Ectodermal cell (in vitro differentiated cells): ENCODE results near the gene ZNF662.

Experiments
- H3K27ac ChIP-seq: 2 replicates; pipeline ENCODE4 v1.7.0; 2013; ENCODE audit warnings: mild to moderate bottlenecking, low read depth, low read length; ENCODE audit not compliant: insufficient read depth, poor library complexity, severe bottlenecking
- H3K27me3 ChIP-seq: 2 replicates; pipeline ENCODE4 v1.7.0; 2013; ENCODE audit warnings: mild to moderate bottlenecking, low read length; ENCODE audit not compliant: insufficient read depth, control insufficient read depth, poor library complexity, severe bottlenecking
- H3K36me3 ChIP-seq: one replicate; pipeline ENCODE4 v1.7.0; 2013; ENCODE audit warnings: low read length; ENCODE audit not compliant: control insufficient read depth, insufficient read depth
- H3K4me1 ChIP-seq: one replicate; pipeline ENCODE4 v1.7.0; 2013; ENCODE audit warnings: low read length; ENCODE audit not compliant: control insufficient read depth, insufficient read depth
- H3K4me3 ChIP-seq: 2 replicates; pipeline ENCODE4 v1.7.0; 2013; ENCODE audit warnings: low read depth, low read length, control low read depth; ENCODE audit not compliant: insufficient read depth
- H3K9me3 ChIP-seq: 2 replicates; pipeline ENCODE4 v1.7.0; 2013; ENCODE audit warnings: mild to moderate bottlenecking, low read length, moderate library complexity; ENCODE audit not compliant: control insufficient read depth
- WGBS, 2 experiments: methylation state at CpG; one replicate each; pipeline ENCODE4 v1.1.7; 2013; ENCODE audit warnings: missing lambda C conversion rate in 2 of 2; 5-methylcytosine and 5-hydroxymethylcytosine counted together

The ZNF662 gene

GRCh38 chr3:42935472-42935871 lies 29.5 kb downstream of the ZNF662 start:
- Histone ChIP-seq H3K27ac (no peak overlapping the region), H3K36me3 (no peaks in the 10 kb centered on the region), H3K27me3 (no peaks in the 10 kb centered on the region), H3K4me3 (no peak overlapping the region), H3K9me3 (no peaks in the 10 kb centered on the region), H3K4me1 (no peaks in the 10 kb centered on the region)
- WGBS, 2 experiments: 90 to 100% methylated on average over 1 of the region's 1 CpG

GRCh38 chr3:42936157-42936981 lies 30.4 kb downstream of the ZNF662 start:
- H3K27me3 ChIP-seq: no peaks in the 10 kb centered on the region
- WGBS, 2 experiments: 95 to 96% methylated on average over 43 of the region's 43 CpGs
- H3K27ac ChIP-seq: no peak overlapping the region
- H3K36me3 ChIP-seq: no peaks in the 10 kb centered on the region
- no peak overlapping the region for H3K4me3 ChIP-seq
- no peaks in the 10 kb centered on the region for H3K4me1 ChIP-seq
- H3K9me3 ChIP-seq: no peaks in the 10 kb centered on the region

DNA sequence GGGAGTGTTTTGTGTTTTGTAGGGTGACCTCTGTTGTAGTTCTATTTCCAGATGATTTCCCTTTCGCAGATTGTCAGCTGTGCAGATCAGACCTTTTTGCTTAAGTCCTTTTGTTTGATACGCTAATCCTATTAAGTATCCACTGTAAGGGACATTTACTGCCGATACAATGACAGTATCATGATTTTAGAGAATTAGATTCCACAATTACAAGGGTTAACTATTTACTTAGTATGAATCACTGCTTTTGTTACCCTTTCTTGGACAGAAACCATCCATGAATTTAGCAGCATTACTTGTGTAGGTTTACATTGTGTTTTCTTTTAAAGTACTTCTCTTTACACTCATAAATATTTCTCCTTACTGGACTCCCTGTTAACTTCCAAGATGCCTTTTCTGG lies 31.4 kb downstream of the ZNF662 start:
- no peaks in the 10 kb centered on the region for H3K4me1 ChIP-seq
- no peaks in the 10 kb centered on the region for H3K27me3 ChIP-seq
- H3K4me3 ChIP-seq: no peak overlapping the region
- no peaks in the 10 kb centered on the region for H3K9me3 ChIP-seq
- H3K27ac ChIP-seq: no peak overlapping the region
- WGBS, 2 experiments: 88 to 89% methylated on average over 3 of the region's 3 CpGs
- H3K36me3 ChIP-seq: no peaks in the 10 kb centered on the region

DNA sequence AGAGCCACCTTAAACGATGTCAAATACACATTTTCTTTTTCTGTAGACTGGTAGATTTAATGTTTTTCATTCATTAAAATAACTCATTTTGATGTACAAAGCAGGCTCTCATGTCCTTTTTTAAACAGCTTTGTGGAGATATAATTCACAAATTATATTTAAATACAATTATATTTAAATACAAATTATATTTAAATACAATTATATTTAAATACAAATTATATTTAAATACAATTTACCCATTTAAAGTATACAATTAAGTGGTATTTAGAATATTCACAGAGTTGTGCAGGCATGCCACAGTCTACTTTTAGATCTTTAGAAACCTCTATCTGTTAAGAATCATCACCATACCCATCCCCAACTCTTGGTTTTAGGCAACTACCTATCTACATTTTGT lies 36.8 kb downstream of the ZNF662 start:
- 100% methylated on average over 1 of the region's 1 CpG; no CpG with 5 or more reads in 1 of the 2 experiments for WGBS, 2 experiments
- no peak overlapping the region for H3K27ac ChIP-seq
- H3K27me3 ChIP-seq: no peaks in the 10 kb centered on the region
- no peaks in the 10 kb centered on the region for H3K4me1 ChIP-seq
- H3K4me3 ChIP-seq: no peak overlapping the region
- no peaks in the 10 kb centered on the region for H3K9me3 ChIP-seq
- no peaks in the 10 kb centered on the region for H3K36me3 ChIP-seq

DNA sequence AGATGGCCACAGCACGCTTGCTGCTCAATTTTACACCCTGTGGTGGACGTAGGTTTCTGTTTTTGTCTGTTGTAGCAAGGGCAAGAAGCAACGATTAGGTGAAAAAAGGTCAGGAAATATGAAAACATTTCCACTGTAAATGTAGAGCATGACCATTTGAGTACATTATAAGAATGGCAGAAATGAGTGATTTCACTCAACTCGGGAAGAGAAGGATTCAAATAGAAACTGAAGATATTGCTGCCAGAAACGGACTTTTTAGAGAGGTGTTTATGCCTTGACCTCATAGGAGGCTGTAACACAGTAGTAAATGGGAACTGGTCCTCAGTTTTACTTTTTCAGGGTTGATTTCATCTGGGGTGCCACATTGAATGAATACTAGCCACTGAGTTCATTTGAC lies 40.1 kb downstream of the ZNF662 start:
- H3K27ac ChIP-seq: no peak overlapping the region
- H3K4me1 ChIP-seq: no peaks in the 10 kb centered on the region
- WGBS, 2 experiments: 80 to 87% methylated on average over 5 of the region's 5 CpGs
- no peaks in the 10 kb centered on the region for H3K27me3 ChIP-seq
- H3K36me3 ChIP-seq: no peaks in the 10 kb centered on the region
- H3K4me3 ChIP-seq: no peak overlapping the region
- H3K9me3 ChIP-seq: no peaks in the 10 kb centered on the region

- no peaks in the 10 kb centered on the region for H3K27me3 ChIP-seq
- no peak overlapping the region for H3K4me3 ChIP-seq
- no peak overlapping the region for H3K27ac ChIP-seq
- H3K36me3 ChIP-seq: no peaks in the 10 kb centered on the region
- no peaks in the 10 kb centered on the region for H3K9me3 ChIP-seq
- 81 to 84% methylated on average over 3 of the region's 3 CpGs for WGBS, 2 experiments
- H3K4me1 ChIP-seq: no peaks in the 10 kb centered on the region
Observed at GRCh38 chr3:42957573-42957972, 51.6 kb downstream of the ZNF662 start.

DNA sequence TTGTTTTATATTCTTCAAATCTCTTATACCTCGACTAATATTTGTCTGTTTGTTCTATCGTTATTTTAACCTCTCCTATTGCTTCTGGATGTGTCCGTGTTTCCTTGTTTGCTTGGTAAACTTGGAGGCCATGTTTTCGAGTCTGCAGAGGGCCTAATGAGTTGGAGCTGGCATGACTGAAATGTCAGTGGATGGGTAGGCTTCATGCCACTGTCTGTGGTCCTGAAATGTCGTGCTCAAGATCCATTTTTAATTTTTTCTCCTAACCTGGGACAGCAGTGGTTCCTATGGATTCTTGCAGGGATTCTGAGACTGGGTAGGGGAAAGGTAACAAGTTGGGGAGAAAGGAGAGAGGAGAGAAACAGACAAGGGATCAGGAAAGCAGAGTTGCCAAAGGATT lies 54.3 kb downstream of the ZNF662 start:
- Histone ChIP-seq H3K4me1 (no peaks in the 10 kb centered on the region), H3K27me3 (no peaks in the 10 kb centered on the region), H3K4me3 (no peak overlapping the region), H3K36me3 (no peaks in the 10 kb centered on the region), H3K27ac (no peak overlapping the region), H3K9me3 (no peaks in the 10 kb centered on the region)
- WGBS, 2 experiments: 72 to 73% methylated on average over 5 of the region's 5 CpGs

DNA sequence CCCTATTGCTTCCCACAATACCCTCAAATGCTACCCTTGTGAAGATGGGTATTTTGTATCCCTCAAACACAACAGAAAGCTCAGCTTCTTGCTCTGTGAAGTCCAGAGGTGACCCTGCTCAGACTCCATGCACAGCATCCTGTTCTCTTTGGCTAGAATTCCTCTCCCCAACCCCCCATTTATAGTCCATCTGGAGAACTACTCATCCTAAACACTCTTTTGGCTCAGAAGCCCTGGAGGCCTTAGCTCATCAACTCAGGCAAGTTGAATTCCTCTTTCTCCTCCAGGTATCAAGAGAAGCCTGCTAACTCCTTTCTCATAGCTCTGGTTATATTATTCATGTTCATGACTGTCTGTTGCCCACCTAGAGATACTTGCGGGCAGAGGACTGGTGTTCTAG lies 54.8 kb downstream of the ZNF662 start:
- Histone ChIP-seq H3K27ac (no peak overlapping the region), H3K9me3 (no peaks in the 10 kb centered on the region), H3K27me3 (no peaks in the 10 kb centered on the region), H3K36me3 (no peaks in the 10 kb centered on the region), H3K4me1 (no peaks in the 10 kb centered on the region), H3K4me3 (no peak overlapping the region)
- 85 to 100% methylated on average over 1 of the region's 1 CpG for WGBS, 2 experiments

DNA sequence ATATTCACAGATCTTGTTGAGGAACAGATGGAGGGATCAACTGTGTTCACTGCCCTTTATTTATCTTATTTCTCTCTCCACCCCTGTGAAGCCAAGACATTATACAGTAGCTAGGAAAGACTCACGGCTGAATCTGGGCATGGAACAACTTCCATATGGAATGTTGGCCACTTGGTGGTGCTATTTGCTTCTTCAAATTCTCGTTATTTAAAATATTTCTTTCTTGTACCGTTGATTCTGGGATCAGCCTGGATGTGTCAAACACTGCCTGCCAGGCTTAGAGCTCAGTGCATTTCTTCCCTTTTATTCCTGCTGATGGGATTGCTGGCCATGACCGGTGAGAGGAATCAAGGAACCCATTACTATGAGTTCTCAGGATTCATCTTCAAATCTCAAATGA lies 55.7 kb downstream of the ZNF662 start:
- Histone ChIP-seq H3K27me3 (no peaks in the 10 kb centered on the region), H3K27ac (no peak overlapping the region), H3K4me3 (no peak overlapping the region), H3K4me1 (no peaks in the 10 kb centered on the region), H3K36me3 (no peaks in the 10 kb centered on the region), H3K9me3 (no peaks in the 10 kb centered on the region)
- 12 to 14% methylated on average over 4 of the region's 4 CpGs for WGBS, 2 experiments

GRCh38 chr3:42963269-42963668 lies 57.3 kb downstream of the ZNF662 start:
- H3K4me1 ChIP-seq: no peaks in the 10 kb centered on the region
- no peaks in the 10 kb centered on the region for H3K27me3 ChIP-seq
- no peak overlapping the region for H3K4me3 ChIP-seq
- no peak overlapping the region for H3K27ac ChIP-seq
- no peaks in the 10 kb centered on the region for H3K9me3 ChIP-seq
- no CpG with 5 or more reads among the region's 2 CpGs for WGBS, 2 experiments
- no peaks in the 10 kb centered on the region for H3K36me3 ChIP-seq
